HG03060 (cell line): ENCODE results near the gene BLVRA.
"Not testable (repeated sequence)": the region's sequence is repeated elsewhere in the genome, so short reads cannot be mapped to it uniquely, and the experiment has no call there.

Experiments
- ATAC-seq: cut with Tn5 transposase; IDR thresholded peaks from one replicate; pipeline ENCODE4 v1.9.1; 2021; ENCODE audit warnings: low read depth, moderate number of reproducible peaks; ENCODE audit not compliant: unreplicated experiment

The BLVRA gene

DNA sequence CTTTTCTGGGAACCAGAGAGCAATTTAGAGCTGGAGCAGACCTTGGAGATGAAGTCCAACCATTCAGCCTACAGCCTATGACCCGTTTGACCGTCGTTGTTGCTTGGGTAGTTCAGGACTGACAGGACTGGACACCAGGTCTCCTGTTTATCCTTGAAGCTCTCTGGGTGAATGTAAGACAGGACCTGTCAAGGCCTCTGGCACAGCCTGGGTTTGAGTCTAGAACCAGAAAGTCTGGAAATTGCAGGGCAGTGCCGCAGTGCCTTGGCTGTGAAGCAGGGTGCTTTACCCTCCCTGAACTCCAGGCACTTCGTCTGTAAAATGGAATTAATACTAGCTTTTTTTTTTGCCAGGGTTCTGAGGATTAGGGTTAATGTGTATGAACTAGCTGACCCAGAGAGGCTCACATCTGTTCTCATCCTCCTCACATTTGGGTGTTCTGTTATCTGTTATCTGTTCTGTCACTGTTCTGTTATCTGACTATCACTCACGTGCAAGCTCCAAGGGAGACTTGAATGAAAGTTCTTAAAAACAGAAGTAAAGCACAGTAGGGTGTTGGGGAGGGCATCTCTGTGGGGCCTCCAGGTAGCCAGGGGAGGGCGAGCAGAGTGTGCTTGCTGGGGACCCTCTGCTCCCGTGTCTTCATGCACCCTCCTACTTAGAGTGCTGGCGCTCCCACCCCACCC, 9.9 kb downstream of the BLVRA start:
- ATAC-seq = no peak

GRCh38 chr7:43768887-43769272, 10.4 kb downstream of the BLVRA start:
- ATAC-seq = no peak

- no peak for ATAC-seq
These were observed 10.8 kb downstream of the BLVRA start for GRCh38 chr7:43769281-43769680.

DNA sequence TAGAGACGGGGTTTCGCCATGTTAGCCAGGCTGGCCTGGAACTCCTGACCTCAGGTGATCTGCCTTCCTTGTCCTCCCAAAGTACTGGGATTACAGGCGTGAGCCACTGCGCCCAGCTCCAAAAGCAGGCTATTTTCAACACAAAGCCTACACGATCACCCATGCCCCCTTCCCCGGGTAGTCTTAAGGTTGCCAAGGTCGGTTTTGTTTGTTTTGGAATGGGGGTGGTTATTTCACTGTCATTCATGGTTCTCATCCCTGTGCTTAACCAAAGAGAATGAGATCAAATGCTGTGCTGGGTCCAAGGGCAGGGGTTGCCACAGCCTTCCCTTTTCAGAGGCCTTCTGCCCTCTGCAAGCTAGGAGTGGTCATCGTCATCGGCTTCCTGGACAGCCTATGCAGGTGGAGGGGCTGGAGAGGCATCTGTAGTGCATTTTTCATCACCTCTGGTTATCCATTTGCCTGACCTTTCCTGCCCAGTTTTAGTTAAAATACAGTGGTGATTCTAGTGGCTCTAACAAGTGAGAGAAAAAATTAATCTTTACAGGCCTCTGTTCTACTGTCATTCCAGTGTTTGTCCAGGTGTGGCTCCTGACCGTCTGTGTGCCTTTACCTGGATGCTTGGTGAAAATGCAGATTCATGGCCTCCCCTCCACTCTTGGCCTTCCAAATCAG, 11.4 kb downstream of the BLVRA start:
- no peak for ATAC-seq

DNA sequence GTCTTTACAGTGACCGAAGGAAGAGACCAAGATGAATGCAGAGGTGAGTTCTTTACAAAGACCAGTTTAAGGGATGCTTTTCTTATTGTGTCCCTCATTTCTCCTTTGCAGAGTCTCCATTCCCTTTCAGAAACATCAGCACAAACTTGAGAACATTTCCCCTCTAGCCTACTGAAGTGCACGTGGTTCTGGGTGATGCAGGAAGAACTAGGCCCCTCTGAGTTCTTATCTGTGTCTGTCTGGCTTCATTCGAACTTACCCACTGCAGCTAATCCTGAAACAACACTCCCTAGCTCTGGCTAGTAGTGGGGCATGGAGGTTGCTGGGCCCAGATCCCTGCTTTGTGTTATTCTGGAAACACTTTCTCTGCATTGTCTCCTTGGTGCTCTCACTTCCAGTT, 12.6 kb downstream of the BLVRA start:
- no peak for ATAC-seq

GRCh38 chr7:43771573-43771972, 13.1 kb downstream of the BLVRA start:
- ATAC-seq = no peak

DNA sequence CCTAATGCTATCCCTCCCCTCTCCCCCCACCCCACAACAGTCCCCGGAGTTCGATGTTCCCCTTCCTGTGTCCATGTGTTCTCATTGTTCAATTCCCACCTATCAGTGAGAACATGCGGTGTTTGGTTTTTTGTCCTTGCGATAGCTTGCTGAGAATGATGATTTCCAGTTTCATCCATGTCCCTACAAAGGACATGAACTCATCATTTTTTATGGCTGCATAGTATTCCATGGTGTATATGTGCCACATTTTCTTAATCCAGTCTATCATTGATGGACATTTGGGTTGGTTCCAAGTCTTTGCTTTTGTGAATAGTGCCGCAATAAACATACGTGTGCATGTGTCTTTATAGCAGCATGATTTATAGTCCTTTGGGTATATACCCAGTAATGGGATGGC, 14.8 kb downstream of the BLVRA start:
- not testable (repeated sequence) for ATAC-seq

DNA sequence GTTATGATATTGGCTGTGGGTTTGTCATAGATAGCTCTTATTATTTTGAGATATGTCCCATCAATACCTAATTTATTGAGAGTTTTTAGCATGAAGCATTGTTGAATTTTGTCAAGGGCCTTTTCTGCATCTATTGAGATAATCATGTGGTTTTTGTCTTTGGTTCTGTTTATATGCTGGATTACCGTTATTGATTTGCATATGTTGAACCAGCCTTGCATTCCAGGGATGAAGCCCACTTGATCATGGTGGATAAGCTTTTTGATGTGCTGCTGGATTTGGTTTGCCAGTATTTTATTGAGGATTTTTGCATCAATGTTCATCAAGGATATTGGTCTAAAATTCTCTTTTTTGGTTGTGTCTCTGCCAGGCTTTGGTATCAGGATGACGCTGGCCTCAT, 16.8 kb downstream of the BLVRA start:
- ATAC-seq = not testable (repeated sequence)

GRCh38 chr7:43778293-43779044, 20.0 kb downstream of the BLVRA start:
- ATAC-seq = not testable (repeated sequence)

DNA sequence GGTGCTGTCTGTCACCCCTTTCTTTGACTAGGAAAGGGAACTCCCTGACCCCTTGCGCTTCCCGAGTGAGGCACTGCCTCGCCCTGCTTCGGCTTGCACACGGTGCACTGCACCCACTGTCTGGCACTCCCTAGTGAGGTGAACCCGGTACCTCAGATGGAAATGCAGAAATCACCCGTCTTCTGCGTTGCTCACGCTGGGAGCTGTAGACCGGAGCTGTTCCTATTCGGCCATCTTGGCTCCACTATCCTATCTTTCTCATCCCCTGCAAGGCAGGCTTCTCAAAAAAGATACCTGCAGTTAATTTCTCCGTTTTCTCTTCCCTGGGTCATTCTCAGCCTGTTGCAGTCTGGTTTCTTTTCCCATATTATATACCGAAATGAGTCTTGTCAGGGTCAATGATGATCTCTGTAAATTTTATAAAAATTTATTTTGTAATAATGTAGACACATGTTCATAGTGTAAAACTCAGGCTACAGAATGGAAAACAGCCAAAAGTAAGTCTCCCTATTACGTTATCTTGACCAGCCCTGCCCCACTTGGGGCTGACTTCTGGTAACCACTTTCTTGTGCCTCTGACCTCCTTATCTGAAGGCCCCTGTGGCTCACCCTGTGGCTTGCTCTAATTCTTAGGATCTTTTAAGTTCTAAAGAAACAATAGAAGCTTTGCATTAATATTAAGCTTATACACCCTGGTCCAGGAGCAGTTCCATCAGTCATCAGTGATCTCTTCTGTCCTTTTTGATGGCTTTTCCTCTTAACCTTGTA, 20.7 kb downstream of the BLVRA start:
- ATAC-seq = no peak

GRCh38 chr7:43781726-43782607, 23.5 kb downstream of the BLVRA start:
- ATAC-seq = no peak

DNA sequence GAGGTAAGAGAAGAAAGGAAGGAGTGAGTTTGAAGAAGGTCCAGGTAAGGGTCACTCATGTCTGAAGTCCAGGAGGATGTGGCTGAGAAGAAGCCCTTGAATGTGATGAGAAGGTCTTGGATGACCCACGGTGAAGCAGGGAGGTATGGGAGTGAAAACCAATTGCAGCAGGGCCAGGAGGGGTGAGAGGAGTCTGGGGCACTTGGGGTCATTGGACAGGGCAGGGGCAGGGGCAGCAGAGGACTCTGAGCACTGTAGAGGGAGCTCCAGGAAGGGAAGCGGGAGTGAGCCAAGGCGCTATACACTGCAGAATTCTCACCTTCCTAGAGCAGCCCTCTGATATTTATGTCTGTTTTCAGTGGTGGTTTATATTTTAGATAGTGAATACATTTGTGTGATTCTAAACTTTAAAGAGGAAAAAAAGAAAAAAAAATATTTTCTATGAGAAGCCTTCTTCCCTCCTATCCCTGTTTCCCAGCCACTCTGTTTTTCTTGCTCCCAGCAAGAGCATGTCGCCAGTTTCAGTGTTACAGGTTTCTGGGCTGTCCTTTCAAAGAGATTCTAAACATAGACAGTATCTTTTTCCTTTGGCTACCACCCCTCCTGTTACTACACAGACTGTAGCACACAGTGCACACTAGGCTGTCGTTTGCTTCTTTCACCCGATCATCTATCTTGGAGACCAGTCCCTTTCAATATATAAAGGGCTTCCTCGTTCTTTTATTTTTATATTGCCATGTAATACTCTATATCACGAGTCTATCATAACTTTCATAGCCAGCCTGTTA, 24.5 kb downstream of the BLVRA start:
- ATAC-seq = no peak

GRCh38 chr7:43784030-43784584, 25.6 kb downstream of the BLVRA start:
- no peak for ATAC-seq

DNA sequence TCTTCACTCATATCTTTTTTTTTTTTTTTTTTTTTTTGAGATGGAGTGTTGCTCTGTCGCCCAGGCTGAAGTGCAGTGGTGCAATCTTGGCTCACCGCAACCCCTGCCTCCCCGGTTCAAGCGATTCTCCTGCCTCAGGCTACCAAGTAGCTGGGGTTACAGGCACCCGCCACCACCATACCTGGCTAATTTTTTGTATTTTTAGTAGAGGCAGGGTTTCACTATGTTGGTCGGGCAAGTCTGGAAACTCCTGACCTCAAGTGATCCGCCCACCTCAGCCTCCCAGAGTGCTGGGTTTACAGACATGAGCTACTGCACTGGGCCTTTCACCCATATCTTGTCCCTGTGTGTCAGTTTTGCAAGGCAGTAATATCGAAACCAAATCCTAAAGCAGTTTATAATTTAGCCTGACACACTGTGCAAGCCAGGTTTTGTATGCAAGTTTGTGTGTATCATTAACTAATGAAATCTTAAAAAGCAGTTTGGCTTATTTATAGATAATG, 26.2 kb downstream of the BLVRA start:
- peak; percentile 86 for ATAC-seq

- no peak for ATAC-seq
These were observed 26.9 kb downstream of the BLVRA start for GRCh38 chr7:43785420-43785819.

DNA sequence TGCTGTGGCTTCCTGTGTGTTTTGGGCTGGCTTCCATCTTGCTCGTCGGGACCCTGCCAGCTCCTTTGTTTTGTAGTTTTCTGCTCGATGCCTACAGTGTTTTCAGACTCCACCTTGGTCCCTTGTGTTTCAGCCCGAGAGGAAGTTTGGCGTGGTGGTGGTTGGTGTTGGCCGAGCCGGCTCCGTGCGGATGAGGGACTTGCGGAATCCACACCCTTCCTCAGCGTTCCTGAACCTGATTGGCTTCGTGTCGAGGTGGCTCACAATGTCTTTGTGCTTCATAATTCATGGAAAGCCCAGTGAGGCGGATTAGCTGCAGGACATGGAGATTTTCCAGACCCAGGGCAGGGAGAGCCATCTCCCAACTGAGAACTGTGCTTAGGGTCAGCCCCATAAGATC, 29.3 kb downstream of the BLVRA start:
- no peak for ATAC-seq

- no peak for ATAC-seq
These were observed 31.5 kb downstream of the BLVRA start for GRCh38 chr7:43790006-43790405.

DNA sequence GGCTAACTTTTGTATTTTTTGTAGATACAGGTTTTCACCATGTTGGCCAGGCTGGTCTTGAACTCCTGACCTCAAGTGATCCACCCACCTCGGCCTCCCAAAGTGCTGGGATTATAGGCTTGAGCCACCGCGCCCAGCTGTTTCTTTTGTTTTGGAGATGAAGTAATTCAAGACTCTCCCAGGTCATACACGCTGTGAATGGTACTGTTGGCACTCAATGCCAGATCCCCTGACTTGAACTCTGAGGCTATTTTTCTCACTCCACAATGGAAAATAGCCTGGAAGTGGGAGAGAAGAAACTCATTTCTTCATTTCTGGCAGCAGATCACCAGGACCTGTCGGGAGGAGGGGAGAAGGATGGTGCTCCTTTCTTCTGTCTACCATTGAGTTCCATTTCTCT, 32.4 kb downstream of the BLVRA start:
- ATAC-seq = no peak

DNA sequence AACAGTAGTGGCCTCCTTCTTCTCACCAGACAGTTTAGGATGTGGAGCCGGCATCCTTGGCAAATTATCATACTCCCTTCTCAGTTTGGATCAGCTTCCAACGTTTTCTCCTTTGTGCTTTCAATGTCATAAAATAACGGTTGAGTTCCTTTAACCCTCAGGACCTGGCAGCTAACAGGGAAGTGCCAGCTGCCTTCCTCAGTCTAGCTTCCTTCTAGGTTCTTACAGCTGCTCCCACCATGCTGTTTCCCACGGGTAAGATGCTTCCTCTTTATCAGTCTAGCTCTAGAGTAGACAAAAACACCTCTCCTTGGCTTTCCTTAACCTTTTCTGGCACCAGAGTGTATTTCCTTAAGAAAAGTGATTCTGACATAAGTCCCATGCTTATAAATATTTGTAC, 33.2 kb downstream of the BLVRA start:
- no peak for ATAC-seq
